NCI-H146 treated with DMSO at 0.1 percent for 48 hours (cell line): Measurements from ENCODE around the gene PHLPP1.

ENCODE experiments used
- DNase-seq: peaks from one replicate; lab custom pipeline; 2025; ENCODE audit not compliant: unreplicated experiment; lab: John Stamatoyannopoulos, UW

The PHLPP1 gene

DNA sequence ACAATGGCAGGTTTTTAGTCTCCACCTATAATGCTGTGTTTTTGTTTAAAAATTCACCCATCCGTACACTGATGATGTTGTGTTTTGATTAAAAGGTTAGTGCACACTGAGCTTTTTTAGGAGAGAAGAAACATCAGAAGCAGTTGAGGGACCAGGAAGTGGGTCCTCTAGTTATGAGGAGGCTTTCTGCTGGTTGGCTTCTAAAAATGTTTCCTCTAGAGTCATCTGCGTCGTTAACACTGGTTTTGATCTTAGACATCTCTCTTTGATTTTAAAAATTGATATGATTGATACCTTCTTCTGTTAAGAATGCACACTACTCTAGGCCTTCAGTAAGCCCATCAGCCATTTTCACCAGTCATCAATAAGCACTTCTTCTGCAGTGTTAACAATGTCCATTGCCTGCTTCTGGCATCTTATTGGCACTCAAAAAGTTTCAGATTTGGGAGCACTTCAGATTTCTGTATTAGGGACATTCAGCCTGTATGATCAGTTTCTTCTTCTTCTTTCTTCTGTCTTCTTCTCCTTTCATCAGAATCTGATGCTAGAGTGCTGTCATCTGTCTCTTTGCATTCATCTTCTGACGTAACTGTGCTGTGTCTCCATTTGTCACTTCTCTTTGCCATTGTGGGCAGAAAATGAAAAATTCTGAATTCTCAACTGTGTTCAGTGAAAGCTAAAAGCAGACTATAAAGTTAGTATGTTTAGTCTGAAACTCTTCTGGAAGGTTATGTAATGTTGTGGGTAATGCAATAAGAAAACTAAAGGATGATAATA lies 56.3 kb downstream of the PHLPP1 start:
- DNase-seq, result no peak

DNA sequence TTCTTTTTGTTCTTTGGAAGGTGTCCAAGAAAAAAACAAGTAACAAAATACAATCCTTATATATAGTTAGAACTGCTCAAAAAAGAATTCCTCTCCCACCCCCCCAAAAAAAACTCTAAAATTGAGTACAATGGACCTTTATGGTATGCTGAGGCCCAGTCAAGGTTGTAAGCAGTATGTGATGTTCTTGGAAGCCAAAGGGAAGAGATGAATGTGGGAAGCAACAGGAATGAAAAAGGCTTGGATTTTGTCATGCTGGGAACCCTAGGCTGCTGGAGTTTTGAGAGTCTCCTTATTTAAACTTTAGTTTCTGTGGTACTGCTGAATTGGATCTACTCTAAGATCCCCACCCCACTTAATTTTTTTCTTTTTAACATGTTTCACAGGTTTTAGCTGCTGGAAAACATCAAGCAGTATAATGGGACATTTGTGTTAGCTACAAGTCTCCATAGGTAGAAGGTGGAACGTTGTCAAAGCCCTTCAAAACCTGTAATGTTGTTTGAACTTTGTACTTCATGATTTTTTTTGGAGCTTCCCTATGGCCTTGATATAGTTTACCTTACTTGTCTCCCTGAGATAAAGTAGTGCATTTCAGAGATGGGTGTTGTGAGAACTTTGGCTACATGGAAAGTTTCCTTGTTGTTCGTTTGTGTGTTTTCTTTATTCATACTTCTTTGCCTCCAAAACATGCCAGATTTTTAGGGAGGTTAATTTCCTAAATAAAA lies 57.7 kb downstream of the PHLPP1 start:
- DNase-seq, result no peak

DNA sequence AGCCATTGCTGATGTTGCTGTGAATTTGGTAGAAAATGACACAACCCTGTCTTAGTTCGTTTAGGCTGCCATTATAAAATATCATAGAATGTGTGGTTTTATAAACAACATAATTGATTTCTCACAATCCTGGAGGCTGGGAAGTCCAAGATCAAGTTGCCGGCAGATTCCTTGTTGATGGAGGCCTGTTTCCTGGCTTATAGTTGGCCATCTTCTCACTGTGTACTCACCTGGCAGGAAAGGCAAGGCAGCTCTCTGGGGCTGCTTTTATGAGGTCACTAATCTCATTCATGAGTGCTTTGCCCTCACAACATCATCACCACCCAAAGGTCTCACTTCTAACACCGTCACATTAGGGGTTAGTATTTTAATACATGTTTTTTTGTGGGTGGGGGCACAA lies 58.4 kb downstream of the PHLPP1 start:
- no peak for DNase-seq

DNA sequence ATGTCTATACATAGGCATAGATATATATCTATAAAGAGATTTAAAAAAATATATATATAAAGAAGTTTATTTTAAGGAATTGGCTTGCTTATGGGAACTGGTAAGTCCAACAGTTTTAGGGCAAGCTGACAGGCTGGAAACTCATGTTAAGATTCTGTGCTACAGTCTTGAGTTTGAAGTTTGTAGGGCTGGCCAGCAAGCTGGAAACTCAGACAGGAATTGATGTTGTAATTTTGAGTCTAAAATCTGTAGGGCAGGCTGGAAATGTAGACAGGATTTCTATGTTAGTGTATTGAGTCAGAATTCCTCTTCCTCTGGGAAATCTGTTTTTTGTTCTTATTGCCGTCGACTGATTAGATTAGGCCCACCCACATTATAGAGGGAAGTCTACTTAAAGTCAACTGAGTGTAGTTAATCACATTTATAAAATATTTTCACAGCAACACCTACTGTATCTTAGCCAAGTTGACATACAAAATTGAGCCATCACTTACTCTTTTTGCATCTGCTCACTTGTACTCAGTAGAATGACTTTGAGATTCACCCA lies 60.8 kb downstream of the PHLPP1 start:
- DNase-seq, result no peak

DNA sequence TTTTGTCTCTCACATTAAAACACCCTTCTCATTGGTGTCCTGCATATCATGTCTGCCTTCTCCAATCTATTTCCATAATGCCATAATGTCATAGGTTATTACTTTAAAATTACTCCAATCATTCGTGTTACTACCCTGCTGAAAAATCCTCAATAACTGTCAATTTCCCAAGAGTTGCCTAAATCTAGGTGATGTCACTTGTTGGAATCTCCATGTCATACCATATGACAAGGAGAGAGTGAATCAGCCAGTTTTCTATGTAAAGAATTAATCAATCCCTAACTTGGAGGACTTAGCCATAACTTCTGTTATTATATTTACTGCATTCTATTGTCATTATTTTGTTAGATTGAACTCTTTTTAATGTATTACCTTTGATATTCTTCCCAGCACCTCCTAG lies 62.5 kb downstream of the PHLPP1 start:
- DNase-seq, result no peak

DNA sequence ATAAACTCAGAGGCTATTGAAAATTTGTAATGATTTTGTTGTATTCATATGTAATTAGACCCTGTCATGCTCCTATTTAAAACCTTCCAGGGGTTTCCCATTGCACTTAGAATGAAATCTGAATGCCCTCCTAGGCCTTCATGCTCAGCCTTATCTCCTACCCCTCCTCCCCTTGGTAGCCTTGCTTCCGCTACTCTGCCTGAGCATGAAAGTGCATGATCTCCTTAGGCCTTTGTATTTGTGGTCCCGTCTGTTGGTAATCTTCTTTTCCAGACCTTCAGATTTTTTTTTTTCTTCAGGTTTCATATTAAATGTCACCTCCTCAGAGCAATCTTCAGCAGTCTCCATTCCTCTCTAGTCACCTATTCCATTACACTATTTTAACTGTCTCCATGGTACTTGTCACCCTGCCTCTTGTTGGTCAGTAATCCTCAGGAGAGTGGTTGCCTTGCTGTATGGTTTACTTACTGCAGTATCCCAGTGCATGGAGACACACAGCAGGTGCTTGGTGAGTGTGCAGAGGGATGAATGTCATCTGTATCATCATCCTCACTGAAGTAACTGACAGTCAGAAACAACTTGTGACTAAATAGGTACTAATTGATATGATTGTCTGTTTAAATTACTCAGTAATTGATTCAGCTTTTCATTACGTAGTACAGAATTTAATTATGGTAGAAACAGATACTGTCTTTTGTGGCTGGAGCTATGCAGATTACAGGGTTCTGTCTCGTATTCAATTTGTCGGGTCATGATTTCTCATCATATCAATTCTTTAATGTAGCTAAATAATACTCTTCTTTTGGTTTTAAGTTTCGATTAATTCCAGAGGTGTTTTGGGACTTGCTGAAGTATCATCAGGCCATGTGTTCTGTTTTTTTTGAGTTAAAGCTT lies 63.9 kb downstream of the PHLPP1 start:
- peak; percentile 86 for DNase-seq

DNA sequence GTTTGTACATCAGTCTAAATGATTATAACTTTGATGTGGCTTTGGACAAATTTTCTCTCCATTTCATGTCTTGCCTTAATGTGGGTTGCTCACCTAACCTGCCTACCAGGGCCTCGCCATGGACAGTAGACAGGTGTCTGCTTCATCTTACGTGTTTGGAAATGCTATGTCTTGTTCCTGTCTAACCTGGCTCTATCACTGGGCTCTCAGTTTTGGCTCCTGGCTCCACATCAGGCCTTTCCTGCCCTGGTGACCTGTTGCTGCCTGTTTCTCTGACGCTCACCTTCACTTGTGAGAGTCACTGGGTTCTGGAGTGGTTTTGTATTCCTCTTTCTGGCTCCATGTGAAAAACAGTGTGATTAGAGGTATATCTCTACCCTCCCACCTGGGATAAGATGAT lies 65.9 kb downstream of the PHLPP1 start:
- DNase-seq, result no peak

DNA sequence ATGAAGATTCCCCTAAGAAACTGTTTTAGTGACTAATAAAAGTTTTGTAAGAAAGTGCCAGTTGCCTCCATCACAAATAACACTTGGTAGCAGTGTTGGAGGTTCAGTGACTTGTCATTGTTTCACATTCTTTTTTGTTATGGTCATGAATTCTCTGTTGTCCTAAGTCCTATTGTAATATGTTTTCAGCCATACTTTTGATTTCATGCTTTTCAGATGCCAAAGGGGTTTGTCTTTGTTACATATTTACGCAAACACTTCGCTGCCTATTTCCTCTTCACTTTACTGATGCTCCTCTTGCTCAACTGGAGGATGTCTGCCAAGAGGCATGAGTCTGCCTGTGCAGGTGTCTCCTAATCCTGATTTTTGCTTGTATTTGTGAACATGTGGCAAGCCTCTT lies 66.6 kb downstream of the PHLPP1 start:
- no peak for DNase-seq

DNA sequence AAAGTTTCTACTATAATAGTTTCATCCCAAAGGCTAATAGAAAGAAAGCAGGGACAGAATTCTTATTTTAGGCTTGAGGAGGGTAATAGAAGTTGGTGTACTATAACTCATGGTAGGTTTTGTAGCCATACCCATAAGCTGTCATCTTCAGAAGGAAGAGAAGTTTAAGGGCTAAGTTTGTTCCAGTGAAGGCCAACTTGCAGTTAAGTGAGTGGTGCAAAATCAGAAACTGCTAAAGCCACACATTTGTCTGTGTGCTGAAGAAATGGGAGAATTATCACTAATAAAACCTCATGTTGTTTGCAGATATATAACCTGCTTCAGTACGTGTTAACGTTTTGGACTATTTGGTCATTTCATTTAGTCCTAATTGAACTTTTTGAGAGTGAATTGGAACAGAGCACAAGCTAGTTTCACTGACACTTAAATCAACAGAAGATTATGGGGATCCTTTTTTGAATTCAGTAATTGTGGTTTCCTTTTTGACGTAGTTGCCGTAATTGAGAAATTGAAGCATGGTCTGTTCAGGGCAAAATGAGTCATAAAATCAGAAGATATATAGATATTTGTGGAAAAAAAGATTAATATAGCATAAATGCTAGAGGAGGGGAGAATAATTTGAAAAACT lies 69.1 kb downstream of the PHLPP1 start:
- no peak for DNase-seq

DNA sequence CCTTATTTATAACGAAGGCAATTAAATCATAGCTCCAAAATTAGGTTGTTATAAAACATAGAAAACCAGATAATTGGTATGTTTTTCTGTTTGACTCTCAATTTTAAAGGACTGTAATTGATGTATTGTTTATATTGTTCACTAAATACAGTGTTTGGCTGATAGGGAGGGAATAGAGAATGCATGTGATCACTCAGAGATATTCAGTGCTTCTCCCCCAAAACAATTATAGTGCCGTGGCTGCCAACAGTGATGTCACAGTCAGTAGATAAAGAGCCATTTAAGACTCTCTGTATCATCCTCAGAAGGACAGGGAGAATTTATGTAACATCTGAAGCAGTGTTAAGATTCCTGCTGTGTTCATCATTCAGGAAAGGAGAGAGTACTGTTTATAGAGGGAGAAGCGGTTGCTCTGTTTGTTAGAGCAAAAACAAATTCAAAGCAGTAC lies 69.6 kb downstream of the PHLPP1 start:
- peak; percentile 45 for DNase-seq

DNA sequence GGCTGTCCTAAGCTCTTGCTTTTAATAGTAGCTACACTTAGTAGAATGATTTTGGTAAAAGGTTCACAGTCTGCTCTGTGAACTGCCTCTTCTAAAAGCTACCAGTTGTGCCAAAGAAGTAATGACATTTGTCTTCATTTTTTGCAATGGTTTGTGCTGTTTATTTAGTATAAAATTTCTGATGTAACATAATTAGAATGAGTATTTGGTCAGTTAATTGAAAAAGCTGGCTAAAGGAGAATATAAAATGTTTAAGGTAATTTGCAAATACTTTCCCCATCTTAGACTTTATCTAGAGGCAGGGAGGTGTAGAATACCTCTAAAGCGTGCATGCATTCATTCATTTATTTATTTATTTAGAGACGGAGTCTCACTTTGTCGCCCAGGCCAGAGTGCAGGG lies 71.3 kb downstream of the PHLPP1 start:
- DNase-seq, result no peak

DNA sequence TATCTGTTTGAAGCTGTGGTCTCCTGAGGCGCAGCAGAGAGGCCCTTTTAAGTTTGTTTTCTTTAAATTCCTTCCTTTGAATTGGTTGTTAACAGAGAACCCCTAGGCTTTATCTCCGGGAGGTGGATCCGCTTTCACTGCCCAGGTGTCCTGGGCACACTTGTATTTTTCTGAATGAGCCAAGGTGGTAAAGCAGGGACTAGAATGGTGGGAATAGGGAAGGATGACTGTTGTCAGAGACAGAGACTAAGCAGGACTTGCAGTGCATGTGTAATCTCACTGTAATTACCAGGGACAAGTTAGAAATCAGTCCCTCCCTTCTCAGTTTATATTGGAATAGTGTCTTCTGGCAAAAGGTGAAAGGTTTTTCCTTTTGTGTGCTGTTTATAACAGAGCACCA lies 72.8 kb downstream of the PHLPP1 start:
- DNase-seq, result peak; percentile 48

DNA sequence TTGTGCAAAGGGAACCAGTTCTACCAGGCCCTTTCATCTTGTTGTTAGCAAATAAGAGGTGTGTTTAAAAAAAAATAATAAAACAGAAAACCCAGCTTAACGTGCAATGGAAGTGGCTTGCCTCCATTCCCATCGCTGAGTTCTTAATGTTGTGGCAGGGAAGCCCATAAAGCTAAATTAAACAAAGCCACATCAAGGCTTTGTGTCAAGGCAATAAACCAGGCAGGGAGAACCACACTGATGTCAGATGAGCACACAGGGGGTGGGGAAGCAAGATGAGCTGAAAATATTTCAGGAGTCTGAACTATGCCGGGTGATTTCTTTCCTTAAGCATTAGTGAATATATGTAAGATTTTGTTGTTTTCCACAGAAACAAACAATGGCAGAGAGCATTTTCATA lies 73.5 kb downstream of the PHLPP1 start:
- DNase-seq, result peak; percentile 68

DNA sequence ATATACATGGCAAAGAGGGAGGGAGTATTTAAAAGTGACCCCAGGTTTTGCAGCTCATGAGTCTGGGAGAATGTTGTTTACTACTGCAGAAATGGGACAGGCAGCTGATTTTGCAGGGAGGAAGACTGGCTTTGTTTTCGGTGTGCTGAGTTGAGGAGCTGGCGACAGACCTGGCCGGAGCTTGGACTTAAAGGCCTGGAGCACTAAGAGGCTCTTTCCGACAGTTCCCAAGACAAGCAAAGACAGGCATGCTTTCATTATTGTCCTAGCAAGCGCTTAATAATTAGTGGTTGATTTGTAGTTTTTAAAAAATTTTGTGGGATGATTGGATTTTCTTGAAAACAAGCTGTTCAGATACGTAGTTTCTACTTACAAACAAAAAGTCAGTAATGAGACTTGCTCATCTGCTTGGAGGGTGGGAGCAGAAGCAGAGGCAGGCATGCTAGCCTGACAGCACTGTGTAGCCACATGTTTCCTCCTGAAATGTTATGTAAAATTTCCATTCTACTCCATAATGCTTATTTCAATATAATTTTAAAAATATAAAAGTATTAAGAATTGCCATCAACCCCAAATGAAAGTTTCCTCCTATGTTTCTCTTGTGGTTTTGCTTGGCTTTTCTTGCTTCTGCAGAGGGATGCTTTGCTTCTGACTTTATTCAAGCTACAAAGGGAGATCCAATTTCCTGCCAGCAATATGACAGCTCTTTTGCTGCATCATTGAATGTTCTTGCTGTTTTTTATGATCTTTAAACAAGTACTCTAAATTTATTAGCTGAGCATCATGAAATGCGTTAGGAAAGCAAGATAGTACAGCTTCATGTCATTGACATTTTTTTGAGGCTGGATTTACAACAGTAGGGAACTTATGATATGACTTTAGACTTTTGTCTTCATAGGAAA lies 75.8 kb downstream of the PHLPP1 start:
- DNase-seq, result peak; percentile 25

DNA sequence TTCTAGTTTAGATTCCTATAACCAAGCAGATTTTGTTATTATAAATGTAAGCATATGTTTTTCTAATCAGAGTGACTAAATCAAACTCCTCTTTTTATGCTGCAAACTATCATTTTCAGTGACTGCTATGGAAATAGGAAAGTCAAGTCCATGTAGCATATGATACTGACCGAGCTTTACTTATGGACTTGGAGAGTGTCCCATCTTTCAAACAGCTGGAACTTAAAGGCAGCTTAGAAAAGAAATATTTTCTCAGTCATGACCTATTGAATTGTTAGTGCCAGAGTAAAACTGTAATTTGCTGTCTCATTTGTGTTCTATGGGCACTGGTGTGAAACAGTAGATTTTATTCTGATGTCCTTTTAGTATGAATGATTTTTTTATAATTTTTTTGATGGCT lies 76.7 kb downstream of the PHLPP1 start:
- DNase-seq, result no peak

DNA sequence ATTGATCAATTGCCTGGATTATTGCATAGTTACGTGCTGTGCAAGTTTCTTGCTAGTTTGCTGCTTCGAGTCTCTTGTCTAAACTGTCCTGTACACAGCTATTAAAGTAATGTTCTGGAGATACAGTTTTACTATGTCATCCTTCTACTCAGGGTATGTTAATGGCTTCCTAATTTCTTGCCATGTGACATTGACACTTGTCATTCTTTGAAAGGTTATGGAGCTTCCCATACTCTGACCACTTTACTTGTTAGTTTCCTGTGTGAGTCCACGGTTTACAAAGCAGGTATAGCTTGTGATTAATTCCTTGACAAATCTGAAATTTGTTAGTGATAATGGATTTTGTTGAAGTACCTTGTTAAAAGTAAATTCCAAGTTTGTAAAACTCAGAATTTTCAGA lies 80.5 kb downstream of the PHLPP1 start:
- DNase-seq, result no peak

DNA sequence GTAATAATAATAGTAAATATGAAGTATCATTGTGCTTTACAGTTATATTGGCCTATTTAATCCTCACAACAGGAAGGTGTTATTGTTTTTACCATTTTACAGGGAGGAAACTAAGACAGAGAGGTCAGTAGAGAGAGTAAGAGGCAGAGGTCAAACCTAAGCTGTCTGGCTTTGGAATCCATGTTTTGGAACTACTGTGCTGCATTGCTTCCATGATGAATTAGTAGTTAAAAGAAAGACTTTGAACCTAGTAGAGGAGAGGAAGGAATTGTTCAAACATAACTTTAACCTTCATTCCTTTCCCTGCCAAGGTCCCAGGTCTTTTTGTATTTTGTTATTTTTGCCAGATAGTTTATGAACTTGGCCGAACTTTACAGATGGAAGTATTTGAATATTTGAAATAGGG lies 80.9 kb downstream of the PHLPP1 start:
- DNase-seq, result no peak

DNA sequence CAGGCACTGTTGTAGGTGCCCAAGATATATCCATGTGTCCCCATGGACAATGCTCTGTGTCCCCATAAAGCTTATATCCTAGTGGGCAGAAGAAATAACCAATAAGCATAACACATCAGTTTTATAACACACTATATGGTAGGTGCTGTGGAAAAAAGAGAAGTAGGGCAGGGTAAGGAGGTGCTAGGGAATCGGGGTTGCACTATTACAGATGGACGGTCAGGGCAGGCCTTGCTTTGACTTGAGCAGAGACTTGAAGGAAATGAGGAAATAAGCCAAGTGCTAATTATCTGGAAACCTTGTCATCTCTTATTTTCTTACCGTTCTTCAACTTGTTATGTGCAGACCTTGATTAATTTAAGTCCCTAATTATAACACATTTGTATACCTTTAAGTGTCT lies 82.0 kb downstream of the PHLPP1 start:
- no peak for DNase-seq

DNA sequence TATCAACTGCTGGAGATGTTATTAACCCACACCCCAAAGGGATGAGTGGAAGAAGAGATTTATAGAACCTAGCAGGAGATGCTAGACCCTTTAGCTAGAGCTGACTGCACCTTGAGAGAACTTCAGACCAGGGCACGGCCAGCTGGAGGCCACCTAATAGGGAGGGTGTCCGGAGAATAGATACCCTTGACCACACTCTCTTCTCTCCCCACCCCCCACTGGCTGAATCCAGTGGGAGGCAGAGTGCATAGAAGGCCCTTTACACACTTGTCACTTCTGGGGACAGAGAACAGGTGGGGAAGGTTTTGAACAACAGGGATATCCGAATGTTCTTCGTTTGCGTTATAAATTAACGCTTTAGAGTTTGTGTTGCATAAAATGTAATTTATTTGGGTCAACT lies 84.6 kb downstream of the PHLPP1 start:
- no peak for DNase-seq

DNA sequence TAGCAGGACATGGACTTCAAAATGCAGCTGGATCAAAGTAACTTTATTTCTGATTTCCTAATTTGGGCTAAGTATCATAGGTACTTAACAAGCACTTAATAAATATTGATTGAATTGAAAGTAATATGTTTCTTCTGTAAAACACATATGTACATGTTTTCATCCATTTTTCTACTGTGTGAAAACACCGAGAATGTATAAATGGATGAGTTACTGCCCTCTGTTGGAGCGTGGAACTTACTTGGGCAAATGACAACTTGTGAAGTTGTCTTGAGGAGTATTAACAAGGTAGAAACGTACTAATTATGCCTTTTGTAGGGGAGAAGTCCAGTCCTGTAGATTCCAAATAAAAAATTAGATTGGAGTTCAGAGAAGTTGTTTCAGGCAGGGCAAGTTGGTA lies 87.2 kb downstream of the PHLPP1 start:
- DNase-seq, result no peak
